Lower lobe of right lung (tissue), 2 donors: ENCODE measurements around the gene IL7R. TPM values are rescaled to one million over a fixed set of nuclear protein-coding genes. Genes with fewer than 3 reads are reported as not detected.
"Not testable (repeated sequence)": the region's sequence is repeated elsewhere in the genome, so short reads cannot be mapped to it uniquely, and the experiment has no call there.

Source experiments
- ATAC-seq, 2 donors: fragments of 200-7000 bp; cut with Tn5 transposase; one replicate each; pipeline ENCODE4 v1.9.1; 2020 to 2022; ENCODE audit warnings: mild to moderate bottlenecking in 2 of 2, moderate library complexity in 2 of 2
- DNase-seq: peaks from one replicate; pipeline ENCODE4 v3.0.0-alpha.2; 2020
- H3K27ac ChIP-seq: fragments of 200-600 bp; one replicate; pipeline ENCODE4 v1.8.0; 2022
- H3K27me3 ChIP-seq: fragments of 200-600 bp; one replicate; pipeline ENCODE4 v1.8.0; 2022; ENCODE audit warnings: low read depth
- H3K36me3 ChIP-seq: fragments of 200-600 bp; one replicate; pipeline ENCODE4 v1.8.0; 2022; ENCODE audit warnings: mild to moderate bottlenecking
- H3K4me1 ChIP-seq: fragments of 200-600 bp; one replicate; pipeline ENCODE4 v1.8.0; 2022
- H3K4me3 ChIP-seq: fragments of 200-600 bp; one replicate; pipeline ENCODE4 v1.8.0; 2022; ENCODE audit warnings: mild to moderate bottlenecking
- H3K9me3 ChIP-seq: fragments of 200-600 bp; one replicate; pipeline ENCODE4 v1.8.0; 2022
- CTCF ChIP-seq: fragments of 200-600 bp; IDR thresholded peaks from one replicate; pipeline ENCODE4 v1.8.0; 2022; ENCODE audit warnings: antibody characterized with exemption, mild to moderate bottlenecking
- intact Hi-C: fragments of 100-400 bp; cut with DNase I; formaldehyde crosslinking; loops from one replicate; pipeline ENCODE4 v1.11.0; 2022
- total RNA-seq: library from RNA; stranded (reverse); fragmentation: NEBNext Ultra II Directional; extraction: Animal tissue kit (Norgen Biotek cat#: 25700); gene quantifications from one replicate; pipeline ENCODE4 v1.2.1, GENCODE V29; 2021
- donor health status: DM: no; HTN: yes; CAD: no; lungs with severe emphysema.

IL7R gene
- total RNA-seq, 1 donor from 2014 or later = 168 TPM

GRCh38 chr5:35842856-35843255, 13.8 kb upstream of the IL7R start:
- H3K27ac ChIP-seq = no peak overlapping the region
- no peak for DNase-seq
- intact Hi-C loops = no loop called here

GRCh38 chr5:35845508-35845907, 11.2 kb upstream of the IL7R start:
- DNase-seq, H3K4me3 ChIP-seq, H3K36me3 ChIP-seq, H3K27me3 ChIP-seq, ATAC-seq, H3K4me1 ChIP-seq, H3K27ac ChIP-seq, H3K9me3 ChIP-seq, intact Hi-C loops: not testable (repeated sequence)

More at GRCh38 chr5:35842856-35843255, 13.8 kb upstream of the IL7R start:
- Histone ChIP-seq H3K4me1 (no peaks in the 10 kb centered on the region), H3K9me3 (peaks cover 4% of the 10 kb centered on the region), H3K36me3 (no peaks in the 10 kb centered on the region), H3K27me3 (no peaks in the 10 kb centered on the region), H3K4me3 (no peak overlapping the region)
- no peak for TF ChIP-seq CTCF
- no peak for ATAC-seq

GRCh38 chr5:35847491-35847890, 9.2 kb upstream of the IL7R start:
- TF ChIP-seq CTCF = no peak
- no peaks in the 10 kb centered on the region for H3K27me3 ChIP-seq
- intact Hi-C loops = no loop called here
- peaks cover 12% of the 10 kb centered on the region for H3K4me1 ChIP-seq
- DNase-seq (no peak), ATAC-seq (no peak)
- H3K36me3 ChIP-seq = no peaks in the 10 kb centered on the region
- no peak overlapping the region for H3K27ac ChIP-seq
- no peak overlapping the region for H3K4me3 ChIP-seq
- H3K9me3 ChIP-seq = peaks cover 4% of the 10 kb centered on the region

- no peak for TF ChIP-seq CTCF
- Histone ChIP-seq H3K27me3 (no peaks in the 10 kb centered on the region), H3K4me1 (peaks cover 16% of the 10 kb centered on the region), H3K36me3 (no peaks in the 10 kb centered on the region), H3K4me3 (no peak overlapping the region), H3K27ac (no peak overlapping the region), H3K9me3 (peaks cover 4% of the 10 kb centered on the region)
- intact Hi-C loops = no loop called here
- ATAC-seq = no peak
- no peak for DNase-seq
Observed at GRCh38 chr5:35847961-35848360, 8.7 kb upstream of the IL7R start.

GRCh38 chr5:35849860-35850259, 6.8 kb upstream of the IL7R start:
- TF ChIP-seq CTCF = no peak
- ATAC-seq = no peak
- Histone ChIP-seq H3K9me3 (peaks cover 4% of the 10 kb centered on the region), H3K36me3 (no peaks in the 10 kb centered on the region), H3K4me1 (peaks cover 20% of the 10 kb centered on the region), H3K27me3 (no peaks in the 10 kb centered on the region), H3K4me3 (no peak overlapping the region), H3K27ac (no peak overlapping the region)
- intact Hi-C loops = no loop called here
- DNase-seq = no peak

GRCh38 chr5:35850967-35851680, 5.6 kb upstream of the IL7R start:
- Histone ChIP-seq H3K36me3 (no peaks in the 10 kb centered on the region), H3K27me3 (no peaks in the 10 kb centered on the region), H3K4me1 (peaks cover 25% of the 10 kb centered on the region), H3K9me3 (no peaks in the 10 kb centered on the region), H3K27ac (no peak overlapping the region), H3K4me3 (peak overlapping the region; percentile 35)
- no peak for DNase-seq
- intact Hi-C loops = no loop called here
- no peak for TF ChIP-seq CTCF
- ATAC-seq = no peak
